T-cell (primary cell): ENCODE results near the gene TSC2. TPM values are rescaled to one million over a fixed set of nuclear protein-coding genes. Genes with fewer than 3 reads are reported as not detected.

Experiments used
- ATAC-seq, 4 experiments: fragments of 200-7000 bp in 3 of 4; fragments of 150-1000 bp in 1 of 4; cut with Tn5 transposase; replicated peaks in 1 of 4; 1 replicate in 3 of 4; 2 replicates in 1 of 4; pipeline ENCODE4 v1.10.0; 2021; ENCODE audit warnings: moderate library complexity in 3 of 4, mild to moderate bottlenecking in 2 of 4, moderate number of reproducible peaks in 1 of 4
- CTCF ChIA-PET, 2 donors: fragments of 300-600 bp; sonication (Branson Sonifier 250); formaldehyde crosslinking; loops; one replicate each; lab custom pipeline; 2022; ENCODE audit warnings: antibody characterized with exemption in 2 of 2; lab: Charles Lee
- POLR2A ChIA-PET, 2 donors: fragments of 300-600 bp; sonication (Branson Sonifier 250); formaldehyde crosslinking; loops; one replicate each; lab custom pipeline; 2022; ENCODE audit warnings: antibody characterized with exemption in 2 of 2; lab: Charles Lee
- DNase-seq, 35 experiments: peaks; one replicate each; pipeline versions ENCODE4 v3.0.0 to v3.0.0-alpha.2; 2013 to 2023
- H3K27ac ChIP-seq: one replicate; pipeline ENCODE4 v1.5.1; 2013; ENCODE audit warnings: low read length
- H3K27me3 ChIP-seq, 2 experiments: replicated peaks in 1 of 2; 1 replicate in 1 of 2; 2 replicates in 1 of 2; pipeline versions ENCODE4 v1.6.1 to v1.7.0; 2013; ENCODE audit warnings: low read length in 1 of 2, mixed read lengths in 1 of 2; ENCODE audit not compliant: control insufficient read depth in 2 of 2, insufficient read depth in 2 of 2; ENCODE audit errors: extremely low read depth in 1 of 2
- H3K36me3 ChIP-seq, 2 donors: 1 replicate in 1 of 2; 2 replicates in 1 of 2; pipeline versions ENCODE4 v1.6.1 to v1.7.0; 2013; ENCODE audit warnings: low read length in 1 of 2; ENCODE audit not compliant: control insufficient read depth in 2 of 2, insufficient read depth in 1 of 2; ENCODE audit errors: extremely low read depth in 1 of 2
- H3K4me1 ChIP-seq, 2 experiments: 1 replicate in 1 of 2; 2 replicates in 1 of 2; pipeline versions ENCODE4 v1.6.1 to v1.7.0; 2013; ENCODE audit warnings: low read length in 2 of 2, mixed read lengths in 1 of 2; ENCODE audit not compliant: insufficient read depth in 2 of 2, control insufficient read depth in 1 of 2; ENCODE audit errors: extremely low read depth in 1 of 2
- H3K4me3 ChIP-seq, 2 donors: 1 replicate in 1 of 2; 2 replicates in 1 of 2; pipeline versions ENCODE4 v1.5.1 to v1.7.0; 2013; ENCODE audit warnings: mild to moderate bottlenecking in 2 of 2, low read length in 1 of 2, moderate library complexity in 1 of 2; ENCODE audit not compliant: control insufficient read depth in 1 of 2; ENCODE audit errors: extremely low read depth in 1 of 2
- H3K9me3 ChIP-seq: 2 replicates; pipeline ENCODE4 v1.7.0; 2013
- H3K27ac Mint-ChIP-seq, 2 donors: one replicate each; pipeline ENCODE4 v1.8.0; 2020 to 2021; ENCODE audit warnings: mild to moderate bottlenecking in 2 of 2, mixed read lengths in 2 of 2
- H3K27me3 Mint-ChIP-seq, 2 donors: one replicate each; pipeline ENCODE4 v1.8.0; 2021 to 2022; ENCODE audit warnings: mixed read lengths in 2 of 2
- H3K36me3 Mint-ChIP-seq: one replicate; pipeline ENCODE4 v1.8.0; 2021; ENCODE audit warnings: mixed read lengths
- H3K4me1 Mint-ChIP-seq, 3 donors: one replicate each; pipeline ENCODE4 v1.8.0; 2020 to 2022; ENCODE audit warnings: mixed read lengths in 3 of 3, mild to moderate bottlenecking in 1 of 3
- H3K4me3 Mint-ChIP-seq, 3 donors: one replicate each; pipeline ENCODE4 v1.8.0; 2020 to 2022; ENCODE audit warnings: mild to moderate bottlenecking in 3 of 3, mixed read lengths in 3 of 3, moderate library complexity in 3 of 3
- H3K9me3 Mint-ChIP-seq, 3 donors: one replicate each; pipeline ENCODE4 v1.8.0; 2020 to 2022; ENCODE audit warnings: mixed read lengths in 3 of 3
- WGBS: methylation state at CpG from one replicate; pipeline ENCODE4 v1.1.5; 2013; ENCODE audit warnings: missing lambda C conversion rate; ENCODE audit not compliant: insufficient coverage; 5-methylcytosine and 5-hydroxymethylcytosine counted together
- total RNA-seq, 35 experiments: library from RNA in 6 of 35; stranded (reverse) in 6 of 35; fragments of 120-200 nt in 1 of 35; gene quantifications; one replicate each; pipeline versions ENCODE4 v1.2.1 to v1.2.4 and lab custom pipeline; 2013 to 2026

TSC2 gene
- total RNA-seq, 5 donors from 2014 or later (not counting 1 experiment from before 2014, with no cell fraction given) = 134 to 181 (median 161) TPM

DNA sequence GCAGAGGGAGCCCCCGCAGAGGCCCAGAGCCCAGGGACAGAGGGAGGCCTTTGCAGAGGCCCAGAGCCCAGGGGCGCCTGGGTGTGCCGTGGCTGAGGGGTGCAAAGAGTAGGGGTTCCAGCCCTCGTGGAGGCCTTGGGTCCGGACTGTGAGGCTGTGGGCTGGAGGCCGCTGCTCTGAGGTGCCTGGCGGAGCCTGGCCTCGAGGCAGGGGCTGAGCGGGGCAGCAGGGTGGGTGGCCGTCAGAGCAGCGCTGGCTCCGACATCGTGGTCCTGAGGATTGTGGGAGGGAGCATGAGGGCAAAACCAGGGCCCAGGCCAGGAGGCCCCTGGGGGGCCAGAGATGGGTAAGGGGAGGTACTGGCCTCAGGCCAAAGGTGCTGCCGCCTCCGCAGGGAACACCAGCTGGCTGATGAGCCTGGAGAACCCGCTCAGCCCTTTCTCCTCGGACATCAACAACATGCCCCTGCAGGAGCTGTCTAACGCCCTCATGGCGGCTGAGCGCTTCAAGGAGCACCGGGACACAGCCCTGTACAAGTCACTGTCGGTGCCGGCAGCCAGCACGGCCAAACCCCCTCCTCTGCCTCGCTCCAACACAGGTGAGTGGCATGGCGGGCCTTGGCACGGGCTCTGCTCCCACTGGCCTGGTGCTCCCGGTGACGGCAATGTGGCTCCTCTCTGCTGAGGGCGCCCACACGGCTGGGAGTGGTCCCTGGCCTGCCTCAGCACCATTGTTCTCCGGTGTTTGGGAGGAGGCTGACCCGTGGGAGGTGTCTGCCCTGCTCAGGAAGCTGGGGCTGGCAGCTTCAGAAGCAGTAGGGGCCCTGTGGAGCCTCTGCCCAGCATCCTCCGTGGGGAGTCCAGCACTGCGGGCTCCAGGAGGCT lies 33.7 kb downstream of the TSC2 start:
- no peak overlapping the region for H3K4me3 ChIP-seq
- WGBS = 94% methylated on average over 35 of the region's 35 CpGs
- ChIA-PET POLR2A (no interaction called here), CTCF (no interaction called here)
- no peak overlapping the region for H3K27ac ChIP-seq
- no peaks in the 10 kb centered on the region for H3K9me3 Mint-ChIP-seq
- no peak overlapping the region for H3K4me3 Mint-ChIP-seq
- H3K4me1 ChIP-seq = no peaks in the 10 kb centered on the region
- ATAC-seq = no peak
- peaks cover 6% of the 10 kb centered on the region for H3K36me3 Mint-ChIP-seq
- no peak overlapping the region for H3K27ac Mint-ChIP-seq
- peaks cover 29 to 60% of the 10 kb centered on the region in 2 donors for H3K36me3 ChIP-seq
- DNase-seq = no peak
- H3K27me3 ChIP-seq = no peaks in the 10 kb centered on the region
- no peaks in the 10 kb centered on the region for H3K4me1 Mint-ChIP-seq
- no peaks in the 10 kb centered on the region for H3K27me3 Mint-ChIP-seq
- no peaks in the 10 kb centered on the region for H3K9me3 ChIP-seq

DNA sequence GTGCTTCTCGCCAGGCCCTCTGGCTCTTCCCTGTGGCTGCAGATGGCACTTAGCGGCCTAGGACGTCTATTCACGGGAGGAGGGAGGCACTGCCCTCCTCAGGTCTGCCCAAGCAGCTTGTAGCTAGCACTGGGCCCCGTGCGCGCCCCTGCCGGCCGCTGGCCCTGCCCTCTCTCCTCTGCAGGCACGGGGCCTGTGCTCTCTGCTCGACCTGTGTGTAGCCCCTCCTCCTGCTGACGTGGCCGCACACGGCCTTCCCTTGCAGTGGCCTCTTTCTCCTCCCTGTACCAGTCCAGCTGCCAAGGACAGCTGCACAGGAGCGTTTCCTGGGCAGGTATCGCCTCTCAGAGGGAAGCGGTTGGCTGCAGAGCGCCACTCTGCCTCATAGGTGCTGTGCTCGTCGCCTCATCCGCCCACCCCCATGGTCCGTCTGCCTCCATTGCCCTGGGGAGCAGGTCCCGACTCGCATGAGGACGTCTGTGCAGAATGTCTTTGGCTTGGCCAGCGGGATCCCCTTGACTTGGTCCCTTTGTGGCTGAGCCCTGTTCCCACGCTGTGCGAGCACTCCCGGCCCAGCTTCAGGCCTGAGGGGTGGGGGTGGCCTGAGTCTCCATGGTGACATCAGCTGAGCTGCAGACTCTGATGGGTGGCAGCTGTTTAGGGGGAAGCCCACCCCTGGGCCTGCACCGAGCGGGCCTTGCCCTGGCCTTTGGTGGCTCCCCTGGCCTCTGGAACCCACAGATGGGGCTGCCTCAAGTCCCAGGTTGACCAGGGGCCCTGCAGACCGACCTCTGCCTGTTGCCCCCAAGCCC lies 34.6 kb downstream of the TSC2 start:
- POLR2A ChIA-PET = no interaction called here
- Mint-ChIP-seq H3K4me3 (no peak overlapping the region), H3K36me3 (peaks cover 7% of the 10 kb centered on the region), H3K4me1 (no peaks in the 10 kb centered on the region), H3K27ac (no peak overlapping the region), H3K9me3 (no peaks in the 10 kb centered on the region), H3K27me3 (no peaks in the 10 kb centered on the region)
- DNase-seq = no peak
- Histone ChIP-seq H3K4me3 (no peak overlapping the region), H3K36me3 (peaks cover 36 to 59% of the 10 kb centered on the region in 2 donors), H3K9me3 (no peaks in the 10 kb centered on the region), H3K27ac (no peak overlapping the region), H3K27me3 (no peaks in the 10 kb centered on the region), H3K4me1 (no peaks in the 10 kb centered on the region)
- CTCF ChIA-PET = no interaction called here
- WGBS = 92% methylated on average over 32 of the region's 32 CpGs
- no peak for ATAC-seq

DNA sequence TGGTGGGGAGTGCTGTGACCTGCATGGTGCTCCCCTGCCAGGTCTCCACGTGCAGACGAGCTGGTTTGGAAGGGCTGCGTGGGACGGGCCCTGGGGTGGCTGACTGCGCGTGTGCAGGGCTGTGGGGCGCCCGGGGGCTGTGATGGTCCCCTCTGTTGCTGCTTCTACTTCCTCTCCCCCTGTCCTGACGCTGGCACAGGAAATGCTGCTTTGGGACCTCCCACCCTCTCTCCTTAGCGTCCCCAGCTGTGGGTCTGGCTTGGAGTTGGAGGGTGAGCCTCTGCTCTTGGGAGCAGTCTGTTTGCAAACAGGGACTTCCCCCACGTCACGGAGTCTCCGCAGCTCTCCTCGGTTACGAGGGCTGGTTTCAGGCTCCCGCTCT lies 35.2 kb downstream of the TSC2 start:
- peaks cover 7% of the 10 kb centered on the region for H3K36me3 Mint-ChIP-seq
- ChIA-PET POLR2A (no interaction called here), CTCF (no interaction called here)
- Histone ChIP-seq H3K36me3 (peaks cover 38 to 63% of the 10 kb centered on the region in 2 donors), H3K4me3 (peak overlapping the region in 1 of 2 donors; percentile 38), H3K4me1 (no peaks in the 10 kb centered on the region), H3K27ac (no peak overlapping the region), H3K27me3 (no peaks in the 10 kb centered on the region), H3K9me3 (no peaks in the 10 kb centered on the region)
- 89% methylated on average over 12 of the region's 16 CpGs for WGBS
- no peak overlapping the region for H3K4me3 Mint-ChIP-seq
- H3K4me1 Mint-ChIP-seq = no peaks in the 10 kb centered on the region
- H3K27ac Mint-ChIP-seq = no peak overlapping the region
- no peaks in the 10 kb centered on the region for H3K9me3 Mint-ChIP-seq
- ATAC-seq (peak in 2 of 4 experiments; percentile 11 to 33), DNase-seq (no peak)
- no peaks in the 10 kb centered on the region for H3K27me3 Mint-ChIP-seq

DNA sequence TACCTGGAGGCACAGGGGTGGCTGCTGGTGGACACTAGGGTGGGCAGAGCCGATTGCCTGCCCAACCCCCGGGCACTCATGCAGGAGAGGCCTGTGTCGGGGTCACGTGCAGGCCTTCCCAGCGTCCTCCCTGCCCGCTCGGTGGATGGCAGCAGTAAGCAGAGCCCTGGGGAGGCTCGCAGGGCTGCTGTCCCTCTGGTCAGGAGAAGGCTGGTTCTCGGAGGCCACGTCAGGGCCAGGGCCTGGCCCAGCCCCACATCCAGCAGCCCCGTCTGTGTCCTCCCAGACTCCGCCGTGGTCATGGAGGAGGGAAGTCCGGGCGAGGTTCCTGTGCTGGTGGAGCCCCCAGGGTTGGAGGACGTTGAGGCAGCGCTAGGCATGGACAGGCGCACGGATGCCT lies 35.6 kb downstream of the TSC2 start:
- Histone ChIP-seq H3K4me1 (no peaks in the 10 kb centered on the region), H3K4me3 (peak overlapping the region in 1 of 2 donors; percentile 38), H3K9me3 (no peaks in the 10 kb centered on the region), H3K36me3 (peaks cover 38 to 68% of the 10 kb centered on the region in 2 donors), H3K27me3 (no peaks in the 10 kb centered on the region), H3K27ac (no peak overlapping the region)
- POLR2A ChIA-PET = no interaction called here
- Mint-ChIP-seq H3K9me3 (no peaks in the 10 kb centered on the region), H3K4me1 (no peaks in the 10 kb centered on the region), H3K27ac (no peak overlapping the region), H3K4me3 (no peak overlapping the region), H3K36me3 (peaks cover 7% of the 10 kb centered on the region), H3K27me3 (no peaks in the 10 kb centered on the region)
- DNase-seq (no peak), ATAC-seq (no peak)
- 91% methylated on average over 18 of the region's 19 CpGs for WGBS
- CTCF ChIA-PET = no interaction called here

DNA sequence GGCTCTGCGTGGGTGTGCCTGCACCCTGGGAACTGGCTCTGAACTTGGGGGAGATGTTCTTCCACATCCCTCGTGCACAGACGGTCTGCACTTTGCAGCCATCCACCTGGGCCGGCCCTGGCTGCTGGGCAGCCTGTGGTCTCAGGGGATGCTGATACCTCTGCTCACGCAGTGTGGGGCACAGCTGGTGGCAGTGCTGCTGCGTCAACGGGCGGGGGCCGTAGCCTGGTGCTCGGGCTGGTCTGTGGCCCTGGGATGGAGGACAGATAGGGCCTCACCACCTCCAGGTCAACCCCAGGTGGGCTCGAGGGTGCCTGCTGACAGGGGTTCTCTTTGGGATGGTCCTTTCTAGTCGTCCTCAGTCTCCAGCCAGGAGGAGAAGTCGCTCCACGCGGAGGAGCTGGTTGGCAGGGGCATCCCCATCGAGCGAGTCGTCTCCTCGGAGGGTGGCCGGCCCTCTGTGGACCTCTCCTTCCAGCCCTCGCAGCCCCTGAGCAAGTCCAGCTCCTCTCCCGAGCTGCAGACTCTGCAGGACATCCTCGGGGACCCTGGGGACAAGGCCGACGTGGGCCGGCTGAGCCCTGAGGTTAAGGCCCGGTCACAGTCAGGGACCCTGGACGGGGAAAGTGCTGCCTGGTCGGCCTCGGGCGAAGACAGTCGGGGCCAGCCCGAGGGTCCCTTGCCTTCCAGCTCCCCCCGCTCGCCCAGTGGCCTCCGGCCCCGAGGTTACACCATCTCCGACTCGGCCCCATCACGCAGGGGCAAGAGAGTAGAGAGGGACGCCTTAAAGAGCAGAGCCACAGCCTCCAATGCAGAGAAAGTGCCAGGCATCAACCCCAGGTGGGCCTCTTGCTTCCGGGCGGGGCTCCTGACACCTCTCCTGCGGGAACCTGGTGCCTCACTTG lies 36.3 kb downstream of the TSC2 start:
- no peak overlapping the region for H3K27ac ChIP-seq

More for the DNA sequence above, 36.3 kb downstream of the TSC2 start:
- ATAC-seq = no peak
- H3K9me3 Mint-ChIP-seq = no peaks in the 10 kb centered on the region
- ChIA-PET POLR2A (no interaction called here), CTCF (no interaction called here)
- no peaks in the 10 kb centered on the region for H3K27me3 ChIP-seq
- no peak overlapping the region for H3K4me3 Mint-ChIP-seq
- H3K27ac Mint-ChIP-seq = no peak overlapping the region
- H3K36me3 ChIP-seq = peaks cover 38 to 71% of the 10 kb centered on the region in 2 donors
- DNase-seq = no peak
- H3K4me3 ChIP-seq = no peak overlapping the region
- WGBS = 95% methylated on average over 44 of the region's 44 CpGs
- H3K36me3 Mint-ChIP-seq = peaks cover 10% of the 10 kb centered on the region
- H3K9me3 ChIP-seq = no peaks in the 10 kb centered on the region
- H3K4me1 Mint-ChIP-seq = no peaks in the 10 kb centered on the region
- no peaks in the 10 kb centered on the region for H3K4me1 ChIP-seq
- no peaks in the 10 kb centered on the region for H3K27me3 Mint-ChIP-seq
